HG03060 (cell line): ENCODE results near the gene LRRC45.

Source experiments
- ATAC-seq: cut with Tn5 transposase; IDR thresholded peaks from one replicate; pipeline ENCODE4 v1.9.1; 2021; ENCODE audit warnings: low read depth, moderate number of reproducible peaks; ENCODE audit not compliant: unreplicated experiment

Gene LRRC45

GRCh38 chr17:82049106-82049505 lies 26.0 kb downstream of the LRRC45 start:
- no peak for ATAC-seq

DNA sequence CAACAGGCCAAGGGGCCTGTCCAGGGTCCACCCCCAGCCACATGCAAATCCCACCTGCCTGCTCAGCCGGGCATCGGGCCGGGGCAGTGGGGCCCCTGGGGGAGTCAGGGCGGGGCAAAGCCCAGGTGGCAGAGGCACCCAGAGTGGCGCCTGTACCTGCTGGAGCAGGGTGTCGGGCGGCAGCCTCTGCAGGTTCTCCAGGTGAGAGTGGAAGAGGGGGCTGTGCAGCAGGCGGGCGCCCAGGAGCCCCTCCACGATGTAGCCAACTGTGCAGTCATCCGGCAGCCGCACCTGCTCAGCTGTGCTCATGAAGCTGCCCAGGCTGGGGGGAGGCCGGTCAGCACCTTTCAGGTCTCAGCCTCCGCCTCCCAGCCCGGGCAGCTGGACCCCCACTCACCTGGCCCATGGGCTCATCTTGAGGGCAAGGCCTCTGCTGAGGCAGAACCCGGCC lies 26.4 kb downstream of the LRRC45 start:
- ATAC-seq, result no peak

- ATAC-seq, result no peak
Measured at GRCh38 chr17:82050152-82050760, 27.2 kb downstream of the LRRC45 start.

GRCh38 chr17:82050761-82051641 lies 27.9 kb downstream of the LRRC45 start:
- ATAC-seq, result no peak

- no peak for ATAC-seq
Measured at GRCh38 chr17:82051776-82052637, 28.9 kb downstream of the LRRC45 start, which contains the start of the genes GPS1 and RFNG. GPS1 (plus strand) TSS chr17:82051898; CDS start chr17:82051932, 34 bp downstream. RFNG (minus strand) TSS chr17:82051811; CDS start chr17:82051766, 45 bp downstream.

DNA sequence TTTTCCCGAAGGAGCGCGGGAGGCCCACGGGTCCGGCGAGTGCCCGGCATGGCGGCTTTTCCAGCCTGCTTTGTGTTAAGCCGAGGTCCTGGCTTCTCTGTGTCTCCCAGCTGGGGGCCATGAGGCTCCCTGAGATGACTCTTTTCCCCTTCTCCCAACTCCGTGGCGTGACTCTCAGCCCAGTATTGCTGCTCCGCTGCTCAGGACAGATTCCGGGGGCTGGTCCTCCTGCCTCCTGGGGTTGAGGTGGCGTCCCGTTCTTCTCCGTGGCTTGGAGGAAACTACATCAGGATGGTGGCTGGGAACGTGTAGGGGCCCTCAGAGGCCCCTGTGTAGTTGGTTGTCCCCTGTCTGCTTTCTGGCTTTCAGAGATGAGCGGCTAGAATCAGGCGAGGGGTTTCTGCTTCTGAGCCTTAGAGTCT lies 29.5 kb downstream of the LRRC45 start:
- no peak for ATAC-seq

- no peak for ATAC-seq
Measured at GRCh38 chr17:82053130-82053529, 30.0 kb downstream of the LRRC45 start.

DNA sequence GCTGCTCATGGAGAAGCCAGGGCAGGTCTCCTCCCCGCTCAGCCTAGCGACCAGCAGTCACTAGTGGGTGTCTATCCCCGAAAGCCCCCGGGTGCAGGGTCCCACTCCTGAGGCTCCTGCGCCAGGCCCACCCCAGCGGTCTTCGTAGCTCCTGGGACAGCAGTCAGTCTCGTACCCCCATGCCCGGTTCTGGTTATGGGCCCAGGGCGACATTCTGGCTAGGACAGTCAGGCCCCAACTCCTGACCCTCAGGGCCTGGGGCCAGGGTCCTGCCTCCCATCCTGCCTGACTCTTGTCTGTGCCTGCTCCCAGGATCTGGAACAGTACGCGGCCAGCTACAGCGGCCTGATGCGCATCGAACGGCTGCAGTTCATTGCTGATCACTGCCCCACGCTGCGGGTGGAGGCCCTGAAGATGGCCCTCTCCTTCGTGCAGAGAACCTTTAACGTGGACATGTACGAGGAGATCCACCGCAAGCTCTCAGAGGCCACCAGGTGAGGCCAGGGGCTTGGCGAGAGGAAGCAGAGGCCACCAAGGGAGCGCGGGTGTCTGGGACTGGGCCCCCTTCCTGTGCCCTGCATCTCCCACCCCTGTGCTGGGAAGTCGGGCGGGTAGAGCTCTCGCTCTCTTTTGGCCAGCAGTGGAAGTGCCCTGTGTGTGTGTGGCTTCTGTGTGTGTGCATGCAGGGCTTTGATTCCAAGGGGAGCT lies 30.6 kb downstream of the LRRC45 start:
- ATAC-seq, result no peak

- no peak for ATAC-seq
Measured at GRCh38 chr17:82054351-82055022, 31.4 kb downstream of the LRRC45 start.

DNA sequence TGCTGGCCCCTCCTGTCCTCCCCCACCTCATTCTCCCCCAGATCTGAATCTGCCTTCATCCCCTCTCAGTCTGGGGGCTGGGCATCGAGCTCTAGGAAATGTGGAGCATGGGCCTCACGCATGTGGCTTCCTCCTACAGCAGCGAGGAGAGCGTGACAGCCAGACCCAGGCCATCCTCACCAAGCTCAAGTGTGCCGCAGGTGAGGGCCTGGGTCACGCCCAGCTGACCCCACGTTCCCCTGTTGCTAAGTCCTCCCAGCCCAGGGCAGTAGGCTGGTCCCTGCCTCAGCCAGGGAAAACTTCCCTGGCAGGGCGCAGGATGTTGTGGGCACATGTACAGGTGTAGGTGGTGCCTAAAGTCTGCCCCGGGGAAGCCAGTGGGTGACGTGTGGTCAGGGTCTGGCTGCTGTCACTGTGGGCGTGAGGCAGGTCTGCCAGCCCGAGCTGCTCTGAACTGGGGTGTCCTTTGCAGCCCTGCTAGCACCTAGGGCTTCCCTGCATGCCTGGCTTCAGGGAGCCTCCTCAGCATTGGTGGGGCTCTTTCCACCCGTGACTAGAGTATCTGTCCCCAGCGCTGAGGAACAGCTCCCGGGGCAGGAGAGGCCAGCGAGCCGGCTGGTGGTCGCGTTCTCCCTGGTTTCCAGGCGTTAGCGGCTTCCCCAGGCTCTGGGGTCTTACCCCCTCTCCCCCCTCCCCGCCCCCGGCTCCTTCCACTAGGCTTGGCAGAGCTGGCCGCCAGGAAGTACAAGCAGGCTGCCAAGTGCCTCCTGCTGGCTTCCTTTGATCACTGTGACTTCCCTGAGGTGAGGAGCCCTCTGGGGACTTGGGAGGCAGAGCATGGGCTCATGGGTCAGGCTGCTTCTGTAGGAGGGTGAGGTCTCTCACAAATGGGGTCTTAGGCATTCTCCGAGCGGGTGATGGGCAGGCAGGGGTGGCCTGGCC lies 32.2 kb downstream of the LRRC45 start:
- ATAC-seq, result no peak

- no peak for ATAC-seq
Measured at GRCh38 chr17:82055965-82056728, 33.0 kb downstream of the LRRC45 start.

- no peak for ATAC-seq
Measured at GRCh38 chr17:82056729-82057621, 33.9 kb downstream of the LRRC45 start.

DNA sequence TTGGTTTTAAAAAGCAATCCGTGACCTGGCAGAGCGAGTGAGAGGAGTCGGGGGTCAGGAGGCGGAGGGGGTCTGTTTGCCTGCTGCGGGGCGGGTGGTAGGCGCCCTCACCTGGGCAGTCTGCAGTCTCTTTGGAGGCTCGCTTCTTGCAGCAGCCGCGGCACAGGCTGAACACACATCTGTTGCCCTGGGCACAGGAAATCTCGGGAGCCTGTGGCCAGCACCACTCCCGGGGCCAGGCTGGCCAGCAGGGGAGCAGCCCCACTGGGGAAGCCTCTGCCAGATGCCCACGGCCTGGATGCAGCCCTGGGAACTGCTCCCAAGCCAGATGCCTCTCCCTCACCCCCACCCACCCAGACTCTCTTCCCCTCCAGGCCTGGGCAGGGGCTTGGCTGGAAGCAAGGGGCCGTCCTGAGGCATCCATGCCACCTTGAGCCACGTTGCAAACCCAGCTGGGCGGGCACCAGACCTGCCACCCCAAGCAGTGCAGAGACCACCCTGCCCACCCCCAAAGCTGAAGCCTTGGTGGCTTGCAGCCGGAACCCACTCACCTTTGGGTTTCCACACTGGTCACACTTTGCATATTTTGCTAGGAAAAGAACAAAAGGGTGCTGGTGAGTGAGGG lies 35.2 kb downstream of the LRRC45 start:
- no peak for ATAC-seq

DNA sequence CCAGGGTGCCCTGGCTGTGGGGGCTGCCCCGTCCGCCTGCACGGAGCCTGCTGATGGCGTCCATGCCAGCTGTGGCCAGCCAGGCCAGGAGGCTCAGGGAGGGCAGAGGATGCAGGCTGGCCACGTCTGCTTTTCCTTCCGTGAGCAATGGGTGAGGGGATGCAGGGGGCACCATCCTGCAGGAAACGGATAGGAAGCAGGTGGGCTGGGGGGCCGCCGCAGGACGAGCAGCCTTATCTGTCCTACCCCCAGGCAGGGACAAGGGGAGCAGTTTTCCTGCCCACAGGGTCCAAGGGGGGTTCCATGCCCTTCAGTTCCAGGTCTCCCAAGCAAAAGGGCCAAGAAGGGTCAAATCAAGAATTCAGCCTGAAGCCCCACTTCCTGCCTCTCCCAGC lies 35.7 kb downstream of the LRRC45 start:
- ATAC-seq, result no peak

- no peak for ATAC-seq
Measured at GRCh38 chr17:82059272-82060000, 36.3 kb downstream of the LRRC45 start.

DNA sequence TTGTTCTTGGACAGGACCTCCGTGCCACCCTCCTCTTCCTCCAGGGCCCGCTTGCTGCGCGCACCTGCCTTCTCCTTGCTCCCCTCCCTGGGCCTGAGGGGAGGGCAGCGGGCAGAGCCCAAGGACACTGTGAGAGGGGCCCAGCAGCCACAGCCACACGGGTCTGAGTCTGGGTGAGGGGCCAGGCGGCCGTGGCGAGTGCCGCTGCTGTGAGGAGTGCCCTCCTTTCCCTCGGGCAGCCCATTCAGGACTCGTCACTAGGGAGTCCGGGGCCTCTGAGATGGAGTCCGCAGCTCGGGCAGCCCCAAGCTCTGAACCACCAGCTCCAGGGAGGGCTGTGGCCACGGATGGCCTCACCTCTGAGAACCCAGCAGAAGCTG lies 36.9 kb downstream of the LRRC45 start:
- ATAC-seq, result no peak
